Nephron progenitor cell (in vitro differentiated cells): ENCODE measurements around the gene GALNT18.

Source experiments
- DNase-seq: peaks from one replicate; pipeline ENCODE4 v3.0.0; 2021
- H3K27ac Mint-ChIP-seq: 2 replicates; pipeline ENCODE4 v1.8.0; 2021; ENCODE audit warnings: mild to moderate bottlenecking, moderate library complexity, mixed read lengths
- H3K27me3 Mint-ChIP-seq: 2 replicates; pipeline ENCODE4 v1.8.0; 2021; ENCODE audit warnings: mild to moderate bottlenecking, low read depth, mixed read lengths; ENCODE audit not compliant: poor library complexity
- H3K36me3 Mint-ChIP-seq: 2 replicates; pipeline ENCODE4 v1.8.0; 2021; ENCODE audit warnings: low read depth, mixed read lengths
- H3K4me1 Mint-ChIP-seq: 2 replicates; pipeline ENCODE4 v1.8.0; 2021; ENCODE audit warnings: mixed read lengths
- H3K4me3 Mint-ChIP-seq: 2 replicates; pipeline ENCODE4 v1.8.0; 2021; ENCODE audit warnings: mild to moderate bottlenecking, moderate library complexity, mixed read lengths
- H3K9me3 Mint-ChIP-seq: 2 replicates; pipeline ENCODE4 v1.8.0; 2021; ENCODE audit warnings: mild to moderate bottlenecking, moderate library complexity, mixed read lengths
- TF ChIP-seq, protein P1 (sequence below): fragments of 200-600 bp; sonication (generic); IDR thresholded peaks from 2 replicates; pipeline ENCODE4 v1.5.0; 2021; ENCODE audit warnings: antibody characterized with exemption

The GALNT18 gene

DNA sequence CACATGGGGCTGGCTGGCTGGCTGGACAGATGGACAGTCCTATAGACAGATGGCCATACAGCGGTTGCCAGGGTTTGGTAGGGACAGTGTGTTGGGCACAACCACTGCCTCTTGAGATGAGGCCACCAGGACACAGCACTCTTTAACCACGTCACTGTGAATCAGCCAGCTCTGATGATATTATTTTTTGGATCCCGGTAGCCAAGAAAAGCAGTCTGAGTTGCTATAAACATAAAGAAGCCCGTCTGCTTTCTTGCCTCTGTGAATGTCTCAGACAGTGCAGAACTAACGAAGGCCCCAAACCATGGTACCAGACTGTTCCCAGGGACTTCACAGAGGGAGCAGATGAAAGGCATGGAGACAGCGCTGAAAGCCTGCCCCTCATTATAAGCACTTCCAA, 152.9 kb downstream of the GALNT18 start:
- no peak overlapping the region for H3K4me3 Mint-ChIP-seq
- peaks cover 4% of the 10 kb centered on the region for H3K27me3 Mint-ChIP-seq
- DNase-seq: no peak
- H3K4me1 Mint-ChIP-seq: peaks cover 37% of the 10 kb centered on the region
- TF ChIP-seq, protein P1, sequence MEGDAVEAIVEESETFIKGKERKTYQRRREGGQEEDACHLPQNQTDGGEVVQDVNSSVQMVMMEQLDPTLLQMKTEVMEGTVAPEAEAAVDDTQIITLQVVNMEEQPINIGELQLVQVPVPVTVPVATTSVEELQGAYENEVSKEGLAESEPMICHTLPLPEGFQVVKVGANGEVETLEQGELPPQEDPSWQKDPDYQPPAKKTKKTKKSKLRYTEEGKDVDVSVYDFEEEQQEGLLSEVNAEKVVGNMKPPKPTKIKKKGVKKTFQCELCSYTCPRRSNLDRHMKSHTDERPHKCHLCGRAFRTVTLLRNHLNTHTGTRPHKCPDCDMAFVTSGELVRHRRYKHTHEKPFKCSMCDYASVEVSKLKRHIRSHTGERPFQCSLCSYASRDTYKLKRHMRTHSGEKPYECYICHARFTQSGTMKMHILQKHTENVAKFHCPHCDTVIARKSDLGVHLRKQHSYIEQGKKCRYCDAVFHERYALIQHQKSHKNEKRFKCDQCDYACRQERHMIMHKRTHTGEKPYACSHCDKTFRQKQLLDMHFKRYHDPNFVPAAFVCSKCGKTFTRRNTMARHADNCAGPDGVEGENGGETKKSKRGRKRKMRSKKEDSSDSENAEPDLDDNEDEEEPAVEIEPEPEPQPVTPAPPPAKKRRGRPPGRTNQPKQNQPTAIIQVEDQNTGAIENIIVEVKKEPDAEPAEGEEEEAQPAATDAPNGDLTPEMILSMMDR: no peak
- no peaks in the 10 kb centered on the region for H3K9me3 Mint-ChIP-seq
- H3K36me3 Mint-ChIP-seq: no peaks in the 10 kb centered on the region
- no peak overlapping the region for H3K27ac Mint-ChIP-seq

DNA sequence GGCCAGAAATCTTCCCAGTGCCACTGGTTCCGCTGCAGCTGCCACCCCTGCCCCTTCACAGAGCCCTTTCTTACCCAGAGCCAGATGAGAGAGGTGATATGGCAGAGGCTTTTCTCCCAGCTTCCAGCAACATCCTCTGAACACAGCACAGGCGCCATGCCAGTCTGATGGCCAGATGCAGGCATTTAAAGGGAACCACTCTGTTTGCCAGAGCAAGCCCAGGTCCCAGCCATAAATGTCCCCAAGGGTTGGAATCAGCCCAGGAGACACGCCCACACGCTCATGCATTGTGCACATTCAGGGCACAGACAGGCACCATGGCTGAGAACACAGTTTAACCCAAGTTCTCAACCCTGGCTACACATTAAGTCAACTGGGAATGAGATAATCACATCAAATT, 154.5 kb downstream of the GALNT18 start:
- Mint-ChIP-seq H3K27ac (no peak overlapping the region), H3K4me1 (peaks cover 47% of the 10 kb centered on the region), H3K9me3 (no peaks in the 10 kb centered on the region), H3K27me3 (peaks cover 4% of the 10 kb centered on the region), H3K4me3 (no peak overlapping the region), H3K36me3 (no peaks in the 10 kb centered on the region)
- TF ChIP-seq, protein P1: no peak
- DNase-seq: no peak

DNA sequence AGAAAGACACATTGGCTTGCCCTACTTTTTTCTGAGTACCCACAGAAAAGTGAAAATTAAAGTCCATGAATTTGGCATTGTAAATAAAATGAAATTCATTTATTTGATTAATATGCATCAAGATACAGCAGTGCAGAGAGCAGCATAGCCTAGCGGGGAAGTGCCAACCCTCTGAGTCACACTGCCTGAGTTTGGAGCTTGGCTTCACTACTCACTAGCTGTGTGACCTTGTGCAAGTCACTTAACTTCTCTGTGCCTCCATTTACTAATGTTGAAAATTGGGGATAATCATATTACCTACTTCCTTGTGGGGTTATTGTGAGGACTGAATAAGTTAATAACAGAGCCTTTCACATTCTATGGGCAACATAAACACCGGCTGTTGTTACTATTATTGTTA, 157.2 kb downstream of the GALNT18 start:
- no peaks in the 10 kb centered on the region for H3K27me3 Mint-ChIP-seq
- no peak overlapping the region for H3K27ac Mint-ChIP-seq
- TF ChIP-seq, protein P1: no peak
- DNase-seq: no peak
- no peaks in the 10 kb centered on the region for H3K36me3 Mint-ChIP-seq
- H3K9me3 Mint-ChIP-seq: peaks cover 3% of the 10 kb centered on the region
- peaks cover 49% of the 10 kb centered on the region for H3K4me1 Mint-ChIP-seq
- H3K4me3 Mint-ChIP-seq: no peak overlapping the region

GRCh38 chr11:11463405-11463804, 158.4 kb downstream of the GALNT18 start:
- peak overlapping the region; percentile 84 for H3K27ac Mint-ChIP-seq
- TF ChIP-seq, protein P1: no peak
- H3K9me3 Mint-ChIP-seq: peaks cover 3% of the 10 kb centered on the region
- DNase-seq: peak; percentile 60
- H3K4me3 Mint-ChIP-seq: peak overlapping the region; percentile 63
- H3K27me3 Mint-ChIP-seq: no peaks in the 10 kb centered on the region
- H3K36me3 Mint-ChIP-seq: no peaks in the 10 kb centered on the region
- H3K4me1 Mint-ChIP-seq: peaks cover 56% of the 10 kb centered on the region

DNA sequence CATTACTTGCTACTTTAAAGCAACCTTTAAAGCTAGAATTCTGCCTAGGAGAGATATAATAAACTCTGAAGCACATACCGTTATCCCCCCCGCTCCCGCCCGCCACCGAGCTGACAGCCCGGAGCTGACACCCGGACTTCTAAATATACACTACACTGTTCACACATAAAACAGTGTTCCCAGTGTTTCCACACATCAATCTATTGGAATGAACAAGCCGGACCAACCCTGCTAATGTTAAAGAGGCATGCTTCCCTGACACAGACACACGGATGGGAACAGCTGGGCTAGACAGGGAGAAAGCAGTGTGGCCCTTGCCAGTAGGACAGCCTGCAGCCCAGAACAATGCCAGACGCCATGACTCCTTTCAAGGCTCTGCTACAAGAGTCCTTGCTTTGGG, 160.3 kb downstream of the GALNT18 start:
- Mint-ChIP-seq H3K27me3 (no peaks in the 10 kb centered on the region), H3K4me1 (peaks cover 66% of the 10 kb centered on the region), H3K27ac (peak overlapping the region; percentile 39), H3K9me3 (peaks cover 3% of the 10 kb centered on the region), H3K4me3 (no peak overlapping the region), H3K36me3 (no peaks in the 10 kb centered on the region)
- DNase-seq: no peak
- TF ChIP-seq, protein P1: no peak

- peaks cover 3% of the 10 kb centered on the region for H3K9me3 Mint-ChIP-seq
- TF ChIP-seq, protein P1: no peak
- no peak for DNase-seq
- no peak overlapping the region for H3K27ac Mint-ChIP-seq
- peaks cover 4% of the 10 kb centered on the region for H3K27me3 Mint-ChIP-seq
- no peak overlapping the region for H3K4me3 Mint-ChIP-seq
- H3K4me1 Mint-ChIP-seq: peaks cover 49% of the 10 kb centered on the region
- H3K36me3 Mint-ChIP-seq: no peaks in the 10 kb centered on the region
Observed at GRCh38 chr11:11459578-11459977, 162.2 kb downstream of the GALNT18 start.
